ENCODE results near the gene SPRED2.

- TF ChIP-seq CTCF (IDR thresholded peaks at IDR 0.05) (no peak), SMC3 (IDR thresholded peaks at IDR 0.05) (no peak), RCOR1 (IDR thresholded peaks at IDR 0.05; ENCODE audit: low read depth, low read length) (no peak), PHF8 (IDR thresholded peaks at IDR 0.05; ENCODE audit: borderline replicate concordance, low read depth) (no peak), POLR2A (IDR thresholded peaks at IDR 0.05; ENCODE audit: low read length) (no peak), BHLHE40 (IDR thresholded peaks at IDR 0.05; ENCODE audit: low read depth, low read length) (no peak), EP300 (IDR thresholded peaks at IDR 0.05) (no peak), FOXS1 (CRISPR knock-in tag; IDR thresholded peaks at IDR 0.05) (no peak)
These were observed 2.4 kb downstream of the SPRED2 start for GRCh38 chr2:65429786-65430602.
